GM12864 (cell line): ENCODE data around the gene FBXL14.

Experiments
- DNase-seq: peaks from one replicate; pipeline ENCODE4 v3.0.0-alpha.2; 2011; ENCODE audit warnings: low read depth
- H3K4me3 ChIP-seq: 2 replicates; pipeline ENCODE4 v1.5.1; 2011; ENCODE audit warnings: mild to moderate bottlenecking, low read depth, low read length, control low read depth
- TF ChIP-seq, protein P1 (sequence below): IDR thresholded peaks from 2 replicates; pipeline ENCODE4 v1.5.1; 2011; ENCODE audit warnings: low read depth, mild to moderate bottlenecking, moderate library complexity, low read length, control low read depth, inconsistent platforms; ENCODE audit errors: missing control alignments

The FBXL14 gene

GRCh38 chr12:1530592-1531152 lies 63.7 kb downstream of the FBXL14 start:
- DNase-seq: no peak
- peak overlapping the region; percentile 74 for H3K4me3 ChIP-seq
- TF ChIP-seq, protein P1, sequence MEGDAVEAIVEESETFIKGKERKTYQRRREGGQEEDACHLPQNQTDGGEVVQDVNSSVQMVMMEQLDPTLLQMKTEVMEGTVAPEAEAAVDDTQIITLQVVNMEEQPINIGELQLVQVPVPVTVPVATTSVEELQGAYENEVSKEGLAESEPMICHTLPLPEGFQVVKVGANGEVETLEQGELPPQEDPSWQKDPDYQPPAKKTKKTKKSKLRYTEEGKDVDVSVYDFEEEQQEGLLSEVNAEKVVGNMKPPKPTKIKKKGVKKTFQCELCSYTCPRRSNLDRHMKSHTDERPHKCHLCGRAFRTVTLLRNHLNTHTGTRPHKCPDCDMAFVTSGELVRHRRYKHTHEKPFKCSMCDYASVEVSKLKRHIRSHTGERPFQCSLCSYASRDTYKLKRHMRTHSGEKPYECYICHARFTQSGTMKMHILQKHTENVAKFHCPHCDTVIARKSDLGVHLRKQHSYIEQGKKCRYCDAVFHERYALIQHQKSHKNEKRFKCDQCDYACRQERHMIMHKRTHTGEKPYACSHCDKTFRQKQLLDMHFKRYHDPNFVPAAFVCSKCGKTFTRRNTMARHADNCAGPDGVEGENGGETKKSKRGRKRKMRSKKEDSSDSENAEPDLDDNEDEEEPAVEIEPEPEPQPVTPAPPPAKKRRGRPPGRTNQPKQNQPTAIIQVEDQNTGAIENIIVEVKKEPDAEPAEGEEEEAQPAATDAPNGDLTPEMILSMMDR: no peak

DNA sequence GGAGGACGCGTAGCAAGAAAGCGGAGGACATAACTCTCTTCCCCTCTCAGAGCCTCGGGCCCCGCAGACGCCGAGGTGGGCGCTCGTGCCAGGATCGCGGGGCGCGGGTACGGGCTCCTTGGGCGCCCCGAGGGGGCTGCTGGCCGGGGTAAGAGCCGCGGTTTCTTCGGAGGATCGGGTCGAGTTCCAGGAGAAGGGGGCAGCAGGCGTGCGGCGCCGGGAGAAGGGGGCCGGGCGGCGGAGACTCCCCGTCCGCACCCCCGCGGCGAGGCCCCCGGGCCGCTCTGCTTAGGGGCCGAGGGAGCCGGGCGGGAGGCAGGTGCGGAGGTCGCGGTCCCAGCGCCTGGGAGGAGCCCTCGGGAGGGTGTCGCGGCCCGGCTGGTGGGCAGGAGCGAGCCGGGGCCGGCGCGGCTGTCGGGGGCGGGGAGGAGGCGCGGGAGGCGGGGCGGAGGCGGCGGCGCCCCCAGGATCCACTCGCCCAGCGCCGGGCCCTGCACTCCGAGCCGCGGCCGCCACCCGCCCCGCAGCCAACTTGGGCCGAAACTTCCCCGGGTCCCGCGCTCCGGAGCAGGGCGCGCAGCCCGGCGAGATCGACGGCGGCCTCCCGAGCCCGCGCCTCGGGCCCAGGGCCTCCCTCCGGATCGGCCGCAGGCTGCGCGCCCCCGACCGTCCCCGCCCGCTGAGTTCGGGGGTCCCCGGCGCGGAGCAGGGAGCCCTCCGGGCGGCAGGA lies 64.4 kb downstream of the FBXL14 start:
- no peak for DNase-seq
- peak overlapping the region; percentile 74 for H3K4me3 ChIP-seq
- TF ChIP-seq, protein P1: no peak

- peak overlapping the region; percentile 74 for H3K4me3 ChIP-seq
- TF ChIP-seq, protein P1: no peak
- DNase-seq: no peak
Observed at GRCh38 chr12:1529228-1529861, 65.0 kb downstream of the FBXL14 start.

DNA sequence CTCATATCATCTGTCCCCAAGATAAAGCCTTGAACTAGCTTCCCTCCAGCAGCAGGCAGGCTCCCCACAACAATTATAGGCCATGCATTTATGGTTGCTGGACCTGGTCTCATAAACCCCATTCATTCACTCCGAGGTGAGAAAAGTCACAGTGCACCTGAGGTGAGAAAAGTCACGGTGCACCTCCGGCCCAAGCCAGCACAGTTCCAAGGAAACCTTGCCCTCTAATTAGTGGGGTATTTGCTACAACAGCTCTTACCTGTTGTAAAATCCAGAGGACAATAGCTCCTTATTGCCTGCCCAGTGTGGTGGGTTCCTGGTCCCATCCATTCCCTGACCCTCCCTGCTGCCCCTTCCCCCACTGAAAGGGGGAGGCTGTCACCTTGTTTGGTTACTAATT lies 65.6 kb downstream of the FBXL14 start:
- DNase-seq: no peak

GRCh38 chr12:1527789-1528188 lies 66.6 kb downstream of the FBXL14 start:
- TF ChIP-seq, protein P1: no peak
- DNase-seq: no peak
- H3K4me3 ChIP-seq: no peak overlapping the region

More for the DNA sequence above, 65.6 kb downstream of the FBXL14 start:
- TF ChIP-seq, protein P1: no peak
- no peak overlapping the region for H3K4me3 ChIP-seq

DNA sequence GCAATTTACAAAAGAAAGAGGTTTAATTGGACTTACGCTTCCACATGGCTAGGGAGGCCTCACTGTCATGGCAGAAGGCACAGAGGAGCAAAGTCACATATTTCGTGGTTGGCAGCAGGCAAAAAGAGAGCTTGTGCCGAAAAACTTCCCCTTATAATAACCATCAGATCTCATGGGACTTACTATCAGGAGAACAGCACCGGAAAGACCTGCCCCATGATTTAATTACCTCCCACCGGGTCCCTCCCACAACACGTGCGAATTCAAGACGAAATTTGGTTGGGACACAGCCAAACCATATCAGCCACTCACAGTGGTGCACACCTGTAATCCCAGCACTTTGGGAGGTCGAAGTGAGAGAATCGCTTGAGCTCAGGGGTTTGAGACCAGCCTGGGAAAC lies 68.5 kb downstream of the FBXL14 start:
- DNase-seq: no peak
- no peak overlapping the region for H3K4me3 ChIP-seq
- TF ChIP-seq, protein P1: no peak
